Thoracic aorta (tissue), 2 donors: ENCODE data around the gene HSD17B11. TPM values are rescaled to one million over a fixed set of nuclear protein-coding genes. Genes with fewer than 3 reads are reported as not detected.

Source experiments
- ATAC-seq: fragments of 150-250 bp; one replicate; pipeline ENCODE4 v1.8.0; 2017; ENCODE audit warnings: low read depth; ENCODE audit not compliant: insufficient number of reproducible peaks, low FRiP score
- DNase-seq: peaks from one replicate; pipeline ENCODE4 v3.0.0-alpha.2; 2020; ENCODE audit warnings: low spot score
- H3K27ac ChIP-seq, 2 donors: fragments of 200-600 bp; sonication (generic); 1 replicate in 1 of 2; 2 replicates in 1 of 2; pipeline ENCODE4 v1.5.1; 2016; ENCODE audit warnings: mild to moderate bottlenecking in 2 of 2, moderate library complexity in 2 of 2
- H3K27me3 ChIP-seq: fragments of 200-600 bp; sonication (generic); replicated peaks from 2 replicates; pipeline ENCODE4 v1.6.0; 2016; ENCODE audit warnings: mild to moderate bottlenecking; ENCODE audit not compliant: insufficient read depth
- H3K36me3 ChIP-seq: fragments of 200-600 bp; sonication (generic); one replicate; pipeline ENCODE4 v1.5.1; 2016
- H3K4me1 ChIP-seq, 2 donors: fragments of 200-600 bp; sonication (generic); 1 replicate in 1 of 2; 2 replicates in 1 of 2; pipeline versions ENCODE4 v1.5.1 to v1.6.0; 2016; ENCODE audit warnings: low read depth in 2 of 2, mild to moderate bottlenecking in 1 of 2; ENCODE audit not compliant: control insufficient read depth in 1 of 2
- H3K4me3 ChIP-seq: fragments of 200-600 bp; sonication (generic); 2 replicates; pipeline ENCODE4 v1.5.1; 2016; ENCODE audit warnings: mild to moderate bottlenecking
- H3K9me3 ChIP-seq: fragments of 200-600 bp; sonication (generic); 2 replicates; pipeline ENCODE4 v1.5.1; 2016
- total RNA-seq, 2 donors: library from RNA; depleted of rRNA; stranded (reverse); fragments of >200 nt; gene quantifications; one replicate each; pipeline versions ENCODE4 v1.1.0 to v1.2.3, GENCODE V29; 2016
- TF ChIP-seq, protein P1 (sequence below): fragments of 200-600 bp; sonication (generic); IDR thresholded peaks from one replicate; pipeline ENCODE4 v1.5.1; 2019; ENCODE audit warnings: antibody characterized with exemption

Gene HSD17B11
- total RNA-seq, 2 donors from 2014 or later: 43.2 to 57.6 TPM

DNA sequence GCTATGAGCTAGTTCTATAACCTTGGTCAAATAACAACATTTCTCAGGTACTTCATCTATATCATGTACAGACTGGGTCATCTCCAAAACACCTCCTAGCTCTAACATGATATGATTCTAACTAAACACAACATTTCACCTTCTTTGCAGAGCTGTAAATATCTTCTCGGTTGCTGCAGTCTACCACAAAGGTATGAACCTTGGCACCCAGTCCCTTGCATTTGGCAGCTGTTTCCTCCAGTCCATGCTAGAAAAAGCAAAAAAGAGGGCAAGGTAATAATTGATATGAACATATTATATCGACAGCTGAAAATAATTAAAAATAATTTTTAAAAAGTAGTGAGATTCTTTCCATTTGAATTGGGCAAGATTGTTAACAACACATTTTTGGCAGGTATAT lies 8.9 kb downstream of the HSD17B11 start:
- Histone ChIP-seq H3K27ac (peak overlapping the region in 1 of 2 donors; percentile 8), H3K36me3 (no peaks in the 10 kb centered on the region), H3K27me3 (no peaks in the 10 kb centered on the region), H3K4me1 (peaks cover 0 to 4% of the 10 kb centered on the region in 2 donors), H3K9me3 (no peaks in the 10 kb centered on the region), H3K4me3 (no peak overlapping the region)
- TF ChIP-seq, protein P1, sequence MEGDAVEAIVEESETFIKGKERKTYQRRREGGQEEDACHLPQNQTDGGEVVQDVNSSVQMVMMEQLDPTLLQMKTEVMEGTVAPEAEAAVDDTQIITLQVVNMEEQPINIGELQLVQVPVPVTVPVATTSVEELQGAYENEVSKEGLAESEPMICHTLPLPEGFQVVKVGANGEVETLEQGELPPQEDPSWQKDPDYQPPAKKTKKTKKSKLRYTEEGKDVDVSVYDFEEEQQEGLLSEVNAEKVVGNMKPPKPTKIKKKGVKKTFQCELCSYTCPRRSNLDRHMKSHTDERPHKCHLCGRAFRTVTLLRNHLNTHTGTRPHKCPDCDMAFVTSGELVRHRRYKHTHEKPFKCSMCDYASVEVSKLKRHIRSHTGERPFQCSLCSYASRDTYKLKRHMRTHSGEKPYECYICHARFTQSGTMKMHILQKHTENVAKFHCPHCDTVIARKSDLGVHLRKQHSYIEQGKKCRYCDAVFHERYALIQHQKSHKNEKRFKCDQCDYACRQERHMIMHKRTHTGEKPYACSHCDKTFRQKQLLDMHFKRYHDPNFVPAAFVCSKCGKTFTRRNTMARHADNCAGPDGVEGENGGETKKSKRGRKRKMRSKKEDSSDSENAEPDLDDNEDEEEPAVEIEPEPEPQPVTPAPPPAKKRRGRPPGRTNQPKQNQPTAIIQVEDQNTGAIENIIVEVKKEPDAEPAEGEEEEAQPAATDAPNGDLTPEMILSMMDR: no peak
- DNase-seq: no peak
- no peak for ATAC-seq

DNA sequence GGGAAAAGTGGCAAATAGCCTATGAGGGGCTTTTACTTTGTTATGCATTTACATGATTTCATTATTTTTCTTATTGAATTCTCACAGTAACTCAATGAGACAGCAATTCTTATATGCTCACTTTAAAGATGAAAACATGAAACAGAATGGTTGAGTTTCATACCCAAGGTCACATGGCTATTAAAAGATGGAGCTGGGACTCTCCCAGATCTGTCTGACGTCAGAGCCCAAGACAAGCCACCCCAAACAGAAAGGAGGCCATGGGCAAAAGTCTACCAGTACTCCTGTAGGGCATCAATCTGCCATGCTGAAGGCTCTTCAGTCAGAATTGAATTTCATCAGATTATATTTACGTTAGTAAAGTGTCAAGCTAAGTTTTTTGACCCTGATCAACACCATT lies 13.2 kb downstream of the HSD17B11 start:
- no peak overlapping the region for H3K27ac ChIP-seq
- no peak overlapping the region for H3K4me3 ChIP-seq
- TF ChIP-seq, protein P1: no peak
- H3K27me3 ChIP-seq: no peaks in the 10 kb centered on the region
- no peak for DNase-seq
- H3K9me3 ChIP-seq: no peaks in the 10 kb centered on the region
- peaks cover 11% of the 10 kb centered on the region for H3K36me3 ChIP-seq
- ATAC-seq: no peak
- H3K4me1 ChIP-seq: peaks cover 0 to 3% of the 10 kb centered on the region in 2 donors

DNA sequence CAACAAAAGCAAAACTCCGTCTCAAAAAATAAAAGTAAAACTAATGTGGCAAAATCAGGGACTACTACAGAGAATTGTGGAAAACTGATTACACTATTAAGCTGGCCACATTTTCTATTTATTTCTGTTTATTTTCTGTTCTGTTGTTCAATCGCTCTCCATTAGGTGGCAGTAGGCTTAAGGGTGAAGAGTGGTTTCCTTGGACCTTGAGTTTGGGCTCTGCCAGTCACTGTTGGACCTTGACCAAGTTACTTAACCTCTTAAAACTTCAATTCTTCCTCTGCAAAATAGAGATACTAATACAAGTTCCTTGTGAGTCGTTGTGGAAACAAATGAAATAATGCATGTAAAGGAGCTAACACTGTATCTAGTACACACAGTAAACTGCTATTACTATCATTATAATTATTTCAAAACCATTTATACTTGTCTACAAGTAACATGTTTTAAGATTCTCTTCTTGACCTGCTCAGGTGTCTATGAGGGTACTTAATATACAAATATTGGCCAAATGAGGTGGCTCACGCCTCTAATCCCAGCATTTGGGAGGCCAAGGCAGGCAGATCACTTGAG lies 15.2 kb downstream of the HSD17B11 start:
- no peak for DNase-seq
- peaks cover 28% of the 10 kb centered on the region for H3K36me3 ChIP-seq
- no peaks in the 10 kb centered on the region for H3K27me3 ChIP-seq
- H3K4me3 ChIP-seq: no peak overlapping the region
- no peak overlapping the region for H3K27ac ChIP-seq
- peak; percentile 76 for ATAC-seq
- TF ChIP-seq, protein P1: peak; percentile 74
- H3K4me1 ChIP-seq: no peaks in the 10 kb centered on the region
- H3K9me3 ChIP-seq: no peaks in the 10 kb centered on the region

DNA sequence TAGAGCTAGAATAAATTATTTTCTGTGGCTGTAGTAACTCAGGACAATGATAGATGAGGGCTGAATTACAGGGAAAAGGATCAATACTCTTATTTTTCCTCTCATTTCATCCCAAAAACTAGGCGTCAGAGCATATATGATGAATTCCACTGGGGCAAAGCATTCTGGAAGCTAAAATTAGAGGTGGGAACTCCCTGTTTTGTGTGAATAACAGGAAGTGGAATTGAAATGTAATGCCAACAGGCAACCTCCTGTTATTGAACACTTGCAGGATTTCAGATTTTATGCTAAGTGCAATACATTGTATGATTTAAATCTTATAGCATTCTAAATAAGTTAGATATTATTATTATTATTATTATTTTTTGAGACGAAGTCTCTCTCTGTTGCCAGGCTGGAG lies 20.9 kb downstream of the HSD17B11 start:
- Histone ChIP-seq H3K9me3 (no peaks in the 10 kb centered on the region), H3K27me3 (no peaks in the 10 kb centered on the region), H3K36me3 (peaks cover 30% of the 10 kb centered on the region), H3K4me1 (no peaks in the 10 kb centered on the region), H3K4me3 (no peak overlapping the region), H3K27ac (no peak overlapping the region)
- ATAC-seq (no peak), DNase-seq (no peak)
- TF ChIP-seq, protein P1: no peak

DNA sequence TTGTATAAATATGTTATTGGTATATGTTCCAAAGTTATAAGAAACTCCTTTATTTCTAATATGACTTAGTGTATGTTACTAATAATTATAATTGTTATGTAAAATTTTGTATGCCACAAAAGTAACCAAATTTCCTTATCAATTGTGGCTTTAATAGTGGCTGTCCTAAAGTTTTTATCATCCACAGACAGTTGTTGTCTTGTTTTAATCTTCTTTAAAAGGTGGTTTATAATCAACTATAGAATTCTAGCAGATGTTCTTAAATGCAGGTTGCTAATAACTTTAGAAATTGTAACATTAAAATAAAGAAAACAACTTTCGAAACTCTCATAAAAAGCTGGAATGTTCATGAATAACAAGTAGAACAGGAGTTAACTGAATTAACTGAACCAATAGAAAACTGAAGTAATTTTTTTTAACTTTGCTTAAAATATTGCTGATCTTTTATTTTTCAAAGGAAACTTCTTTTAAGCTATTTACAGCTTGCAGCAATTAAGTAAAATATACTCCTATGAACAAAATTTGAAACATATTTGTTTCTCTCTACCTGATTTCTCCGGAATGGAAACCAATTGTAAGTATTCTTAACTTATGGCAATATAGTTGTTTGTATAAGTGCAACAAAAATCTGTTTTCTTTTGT lies 24.3 kb downstream of the HSD17B11 start:
- H3K9me3 ChIP-seq: no peaks in the 10 kb centered on the region
- TF ChIP-seq, protein P1: no peak
- H3K4me3 ChIP-seq: no peak overlapping the region
- peaks cover 27% of the 10 kb centered on the region for H3K36me3 ChIP-seq
- no peak for DNase-seq
- no peaks in the 10 kb centered on the region for H3K4me1 ChIP-seq
- H3K27me3 ChIP-seq: no peaks in the 10 kb centered on the region
- H3K27ac ChIP-seq: no peak overlapping the region
- no peak for ATAC-seq
